WTC11 (cell line): Measurements from ENCODE around the gene VASN. TPM values are rescaled to one million over a fixed set of nuclear protein-coding genes. Genes with fewer than 3 reads are reported as not detected.

Source experiments
- ATAC-seq: fragments of 200-7000 bp; cut with Tn5 transposase; 2 replicates; pipeline ENCODE4 v1.10.0; 2021; ENCODE audit warnings: mild to moderate bottlenecking, moderate library complexity
- CTCF ChIA-PET: fragments of 300-600 bp; sonication (Branson Sonifier 250); formaldehyde crosslinking; loops from one replicate; lab custom pipeline; 2021; ENCODE audit warnings: antibody characterized with exemption; lab: Charles Lee
- POLR2A ChIA-PET: fragments of 350-600 bp; sonication (Branson Sonifier 250); formaldehyde crosslinking; loops from one replicate; lab custom pipeline; 2021; ENCODE audit warnings: antibody characterized with exemption; lab: Charles Lee
- DNase-seq: peaks from one replicate; pipeline ENCODE4 v3.0.0; 2021; ENCODE audit warnings: low spot score
- H3K27ac Mint-ChIP-seq: 2 replicates; pipeline ENCODE4 v1.8.0; 2021; ENCODE audit warnings: mixed read lengths
- H3K27me3 Mint-ChIP-seq: 2 replicates; pipeline ENCODE4 v1.8.0; 2021; ENCODE audit warnings: low read depth, mild to moderate bottlenecking, moderate library complexity, mixed read lengths
- H3K36me3 Mint-ChIP-seq: 2 replicates; pipeline ENCODE4 v1.8.0; 2021; ENCODE audit warnings: mixed read lengths
- H3K4me1 Mint-ChIP-seq: 2 replicates; pipeline ENCODE4 v1.8.0; 2022; ENCODE audit warnings: mixed read lengths
- H3K4me3 Mint-ChIP-seq: 2 replicates; pipeline ENCODE4 v1.8.0; 2021; ENCODE audit warnings: mild to moderate bottlenecking, moderate library complexity, mixed read lengths
- H3K9me3 Mint-ChIP-seq: 2 replicates; pipeline ENCODE4 v1.8.0; 2021; ENCODE audit warnings: mixed read lengths
- CBFB ChIP-seq: sonication (generic); formaldehyde crosslinking; IDR thresholded peaks from 2 replicates; pipeline ENCODE4 v1.8.1; 2022; ENCODE audit warnings: mild to moderate bottlenecking, low read depth, missing genetic modification reagents
- ELF4 ChIP-seq: sonication (generic); formaldehyde crosslinking; IDR thresholded peaks from 2 replicates; pipeline ENCODE4 v1.8.1; 2022; ENCODE audit warnings: low read depth, mild to moderate bottlenecking, moderate library complexity, missing genetic modification reagents
- EMX1 ChIP-seq: fragments of 250-450 bp; sonication (Bioruptor Pico); IDR thresholded peaks from 2 replicates; pipeline ENCODE4 v1.8.0; 2021; ENCODE audit warnings: mild to moderate bottlenecking
- ETV6 ChIP-seq: sonication (generic); formaldehyde crosslinking; IDR thresholded peaks from 2 replicates; pipeline ENCODE4 v1.8.1; 2022; ENCODE audit warnings: mild to moderate bottlenecking, missing genetic modification reagents
- KAT7 ChIP-seq: sonication (generic); formaldehyde crosslinking; IDR thresholded peaks from 2 replicates; pipeline ENCODE4 v1.8.1; 2023; ENCODE audit warnings: missing genetic modification reagents, mild to moderate bottlenecking, borderline replicate concordance
- NR1H2 ChIP-seq: sonication (generic); formaldehyde crosslinking; IDR thresholded peaks from 2 replicates; pipeline ENCODE4 v1.9.0; 2021; ENCODE audit warnings: mild to moderate bottlenecking, moderate library complexity, missing genetic modification reagents
- NR3C1 ChIP-seq: sonication (generic); formaldehyde crosslinking; conservative IDR thresholded peaks from 2 replicates; pipeline ENCODE4 v1.8.1; 2023; ENCODE audit warnings: low read depth, mild to moderate bottlenecking, missing genetic modification reagents
- TEAD1 ChIP-seq: sonication (generic); formaldehyde crosslinking; IDR thresholded peaks from 2 replicates; pipeline ENCODE4 v1.8.0; 2022; ENCODE audit warnings: mild to moderate bottlenecking, missing genetic modification reagents
- ZNF317 ChIP-seq: sonication (generic); formaldehyde crosslinking; IDR thresholded peaks from 2 replicates; pipeline ENCODE4 v1.8.1; 2023; ENCODE audit warnings: low read depth, mild to moderate bottlenecking, moderate library complexity, missing genetic modification reagents, borderline replicate concordance
- ZNF416 ChIP-seq: fragments of 250-450 bp; sonication (Bioruptor Pico); IDR thresholded peaks from 2 replicates; pipeline ENCODE4 v1.9.0; 2021; ENCODE audit warnings: mild to moderate bottlenecking, inconsistent platforms
- total RNA-seq: library from RNA; stranded (reverse); gene quantifications from 3 replicates; pipeline ENCODE4 v1.2.3, GENCODE V29; 2021
- TF ChIP-seq, protein P1 (sequence below): fragments of 250-450 bp; sonication (Bioruptor Pico); IDR thresholded peaks from 2 replicates; pipeline ENCODE4 v1.8.0; 2021; ENCODE audit warnings: mild to moderate bottlenecking
- TF ChIP-seq, protein P2 (sequence below): sonication (generic); formaldehyde crosslinking; IDR thresholded peaks from 2 replicates; pipeline ENCODE4 v1.8.1; 2023; ENCODE audit warnings: mild to moderate bottlenecking, missing genetic modification reagents, borderline replicate concordance
- TF ChIP-seq, protein P3 (sequence below): sonication (generic); formaldehyde crosslinking; IDR thresholded peaks from 2 replicates; pipeline ENCODE4 v1.8.0; 2022; ENCODE audit warnings: mild to moderate bottlenecking, missing genetic modification reagents
- TF ChIP-seq, protein P4 (sequence below): fragments of 250-450 bp; sonication (Bioruptor Pico); conservative IDR thresholded peaks from 2 replicates; pipeline ENCODE4 v1.9.0; 2021; ENCODE audit warnings: mild to moderate bottlenecking
- TF ChIP-seq, protein P5 (sequence below): fragments of 200-600 bp; IDR thresholded peaks from 2 replicates; pipeline ENCODE4 v1.8.0; 2022; ENCODE audit warnings: antibody characterized with exemption
- TF ChIP-seq, protein P6 (sequence below): sonication (generic); formaldehyde crosslinking; IDR thresholded peaks from 2 replicates; pipeline ENCODE4 v1.8.1; 2022; ENCODE audit warnings: mild to moderate bottlenecking, missing genetic modification reagents, moderate library complexity, borderline replicate concordance

VASN gene
- total RNA-seq, 1 experiment from 2014 or later: 8.0 TPM

DNA sequence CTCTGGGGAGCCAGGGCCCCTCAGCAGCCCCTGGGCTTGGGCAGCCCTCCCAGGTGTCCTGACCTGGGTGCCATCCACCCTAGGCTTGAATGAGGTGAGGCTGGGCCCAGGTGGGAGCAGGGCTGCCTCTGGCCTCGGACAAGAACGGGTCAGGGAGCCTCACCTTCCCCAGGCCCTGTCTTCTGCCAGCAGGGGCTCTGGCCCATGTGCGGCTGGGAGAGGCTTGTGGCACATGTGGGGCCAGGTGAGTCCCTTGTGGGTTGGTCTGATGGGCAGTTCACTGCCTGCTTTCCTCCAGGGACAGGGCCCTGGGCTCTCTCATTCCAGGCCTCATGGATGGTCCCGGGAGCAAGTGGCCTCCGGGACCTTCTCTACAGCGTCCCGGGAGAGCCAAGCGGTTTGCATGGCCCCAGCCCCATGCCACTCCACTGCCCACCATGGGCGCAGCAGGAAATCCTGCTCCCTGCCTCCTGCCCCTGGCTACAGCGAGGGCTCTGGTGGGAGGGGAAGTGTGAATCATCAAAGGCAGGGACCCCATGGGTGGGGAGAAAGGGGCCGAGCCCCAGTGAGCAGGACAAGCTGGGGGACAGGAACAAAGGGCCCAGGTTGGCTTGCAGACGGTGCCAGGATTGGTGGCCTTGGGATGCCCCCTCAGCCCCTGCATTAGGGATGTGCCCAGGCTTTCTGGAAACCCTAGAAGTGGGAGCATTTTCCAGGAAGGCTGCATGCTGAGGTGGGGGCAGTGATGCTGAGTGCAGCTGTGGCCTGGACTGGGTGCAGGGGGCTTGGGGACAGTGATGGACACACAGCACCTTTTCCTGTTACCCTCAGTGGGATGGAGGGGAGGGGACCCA lies 12.2 kb downstream of the VASN start (continued):
- TF ChIP-seq NR1H2: no peak
- TF ChIP-seq, protein P1, sequence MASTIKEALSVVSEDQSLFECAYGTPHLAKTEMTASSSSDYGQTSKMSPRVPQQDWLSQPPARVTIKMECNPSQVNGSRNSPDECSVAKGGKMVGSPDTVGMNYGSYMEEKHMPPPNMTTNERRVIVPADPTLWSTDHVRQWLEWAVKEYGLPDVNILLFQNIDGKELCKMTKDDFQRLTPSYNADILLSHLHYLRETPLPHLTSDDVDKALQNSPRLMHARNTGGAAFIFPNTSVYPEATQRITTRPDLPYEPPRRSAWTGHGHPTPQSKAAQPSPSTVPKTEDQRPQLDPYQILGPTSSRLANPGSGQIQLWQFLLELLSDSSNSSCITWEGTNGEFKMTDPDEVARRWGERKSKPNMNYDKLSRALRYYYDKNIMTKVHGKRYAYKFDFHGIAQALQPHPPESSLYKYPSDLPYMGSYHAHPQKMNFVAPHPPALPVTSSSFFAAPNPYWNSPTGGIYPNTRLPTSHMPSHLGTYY: no peak
- TF ChIP-seq, all 79 proteins: peak for 0

DNA sequence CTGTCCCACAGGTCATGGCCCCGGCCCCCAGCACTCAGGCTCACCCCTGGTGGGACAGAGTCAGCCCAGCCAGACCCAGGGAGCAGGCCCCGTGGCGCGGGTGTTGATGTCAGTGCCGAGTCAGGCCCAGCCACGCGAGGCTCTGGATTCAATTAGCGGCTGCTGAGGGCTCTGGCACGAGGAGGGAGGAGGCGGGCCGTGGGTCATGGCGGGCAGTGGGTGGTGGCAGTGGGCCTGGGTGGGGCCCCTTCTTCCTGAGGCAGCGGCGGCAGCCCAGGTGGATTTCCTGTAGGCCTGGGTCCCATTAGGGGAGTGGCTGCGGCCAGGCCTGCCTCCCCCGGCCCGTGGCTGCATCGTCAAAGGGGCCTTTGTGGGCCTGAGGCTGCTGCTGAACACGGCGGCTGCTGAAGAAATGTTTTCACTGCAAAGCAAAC lies 12.9 kb downstream of the VASN start:
- Mint-ChIP-seq H3K27ac (no peak overlapping the region), H3K4me1 (peaks cover 14% of the 10 kb centered on the region), H3K4me3 (no peak overlapping the region), H3K27me3 (no peaks in the 10 kb centered on the region)
- CTCF ChIA-PET: interaction anchor here (0.8 to 1.4 kb wide), 2 partner anchors 18 to 25 kb away, joined by 3 read pairs; no protein-coding TSS in a partner anchor
- TF ChIP-seq, protein P2, sequence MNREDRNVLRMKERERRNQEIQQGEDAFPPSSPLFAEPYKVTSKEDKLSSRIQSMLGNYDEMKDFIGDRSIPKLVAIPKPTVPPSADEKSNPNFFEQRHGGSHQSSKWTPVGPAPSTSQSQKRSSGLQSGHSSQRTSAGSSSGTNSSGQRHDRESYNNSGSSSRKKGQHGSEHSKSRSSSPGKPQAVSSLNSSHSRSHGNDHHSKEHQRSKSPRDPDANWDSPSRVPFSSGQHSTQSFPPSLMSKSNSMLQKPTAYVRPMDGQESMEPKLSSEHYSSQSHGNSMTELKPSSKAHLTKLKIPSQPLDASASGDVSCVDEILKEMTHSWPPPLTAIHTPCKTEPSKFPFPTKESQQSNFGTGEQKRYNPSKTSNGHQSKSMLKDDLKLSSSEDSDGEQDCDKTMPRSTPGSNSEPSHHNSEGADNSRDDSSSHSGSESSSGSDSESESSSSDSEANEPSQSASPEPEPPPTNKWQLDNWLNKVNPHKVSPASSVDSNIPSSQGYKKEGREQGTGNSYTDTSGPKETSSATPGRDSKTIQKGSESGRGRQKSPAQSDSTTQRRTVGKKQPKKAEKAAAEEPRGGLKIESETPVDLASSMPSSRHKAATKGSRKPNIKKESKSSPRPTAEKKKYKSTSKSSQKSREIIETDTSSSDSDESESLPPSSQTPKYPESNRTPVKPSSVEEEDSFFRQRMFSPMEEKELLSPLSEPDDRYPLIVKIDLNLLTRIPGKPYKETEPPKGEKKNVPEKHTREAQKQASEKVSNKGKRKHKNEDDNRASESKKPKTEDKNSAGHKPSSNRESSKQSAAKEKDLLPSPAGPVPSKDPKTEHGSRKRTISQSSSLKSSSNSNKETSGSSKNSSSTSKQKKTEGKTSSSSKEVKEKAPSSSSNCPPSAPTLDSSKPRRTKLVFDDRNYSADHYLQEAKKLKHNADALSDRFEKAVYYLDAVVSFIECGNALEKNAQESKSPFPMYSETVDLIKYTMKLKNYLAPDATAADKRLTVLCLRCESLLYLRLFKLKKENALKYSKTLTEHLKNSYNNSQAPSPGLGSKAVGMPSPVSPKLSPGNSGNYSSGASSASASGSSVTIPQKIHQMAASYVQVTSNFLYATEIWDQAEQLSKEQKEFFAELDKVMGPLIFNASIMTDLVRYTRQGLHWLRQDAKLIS (CRISPR knock-in tag): no peak
- TF ChIP-seq CBFB (no peak), ELF4 (CRISPR knock-in tag) (no peak), NR3C1 (no peak), ZNF416 (CRISPR knock-in tag) (no peak), EMX1 (CRISPR knock-in tag) (no peak), ZNF317 (CRISPR knock-in tag) (no peak), KAT7 (CRISPR knock-in tag) (no peak), ETV6 (CRISPR knock-in tag) (no peak), TEAD1 (CRISPR knock-in tag) (no peak)
- TF ChIP-seq, protein P3, sequence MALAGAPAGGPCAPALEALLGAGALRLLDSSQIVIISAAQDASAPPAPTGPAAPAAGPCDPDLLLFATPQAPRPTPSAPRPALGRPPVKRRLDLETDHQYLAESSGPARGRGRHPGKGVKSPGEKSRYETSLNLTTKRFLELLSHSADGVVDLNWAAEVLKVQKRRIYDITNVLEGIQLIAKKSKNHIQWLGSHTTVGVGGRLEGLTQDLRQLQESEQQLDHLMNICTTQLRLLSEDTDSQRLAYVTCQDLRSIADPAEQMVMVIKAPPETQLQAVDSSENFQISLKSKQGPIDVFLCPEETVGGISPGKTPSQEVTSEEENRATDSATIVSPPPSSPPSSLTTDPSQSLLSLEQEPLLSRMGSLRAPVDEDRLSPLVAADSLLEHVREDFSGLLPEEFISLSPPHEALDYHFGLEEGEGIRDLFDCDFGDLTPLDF: no peak
- TF ChIP-seq, protein P4, sequence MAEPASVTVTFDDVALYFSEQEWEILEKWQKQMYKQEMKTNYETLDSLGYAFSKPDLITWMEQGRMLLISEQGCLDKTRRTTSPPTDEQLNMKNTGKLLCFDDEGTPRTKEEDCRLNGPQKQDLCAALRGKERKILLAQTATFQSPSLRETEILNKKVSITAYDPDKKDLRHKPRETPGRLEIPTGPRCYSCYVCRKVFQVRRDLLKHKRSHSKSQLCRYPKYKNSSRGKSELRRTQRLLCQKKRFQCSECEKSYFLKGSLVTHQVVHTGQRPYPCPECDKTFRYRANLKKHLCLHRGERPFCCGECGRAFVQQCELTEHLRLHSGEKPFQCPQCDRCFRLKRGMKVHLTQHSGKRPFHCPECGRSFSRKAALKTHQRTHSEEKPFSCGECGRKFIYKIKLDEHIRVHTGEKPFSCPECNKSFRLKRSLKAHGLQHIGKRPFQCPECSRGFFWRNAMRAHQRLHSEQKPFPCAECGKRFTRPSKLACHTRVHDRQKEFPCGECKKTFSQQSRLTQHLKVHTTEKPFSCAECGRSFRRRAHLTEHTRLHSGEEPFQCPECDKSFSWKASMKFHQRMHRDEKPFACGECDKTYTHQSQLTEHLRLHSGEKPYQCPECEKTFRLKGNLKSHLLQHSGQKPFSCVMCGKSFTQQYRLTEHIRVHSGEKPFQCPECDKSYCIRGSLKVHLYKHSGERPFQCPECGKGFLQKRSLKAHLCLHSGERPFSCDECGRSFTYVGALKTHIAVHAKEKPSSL (CRISPR knock-in tag): no peak
- TF ChIP-seq, protein P5, sequence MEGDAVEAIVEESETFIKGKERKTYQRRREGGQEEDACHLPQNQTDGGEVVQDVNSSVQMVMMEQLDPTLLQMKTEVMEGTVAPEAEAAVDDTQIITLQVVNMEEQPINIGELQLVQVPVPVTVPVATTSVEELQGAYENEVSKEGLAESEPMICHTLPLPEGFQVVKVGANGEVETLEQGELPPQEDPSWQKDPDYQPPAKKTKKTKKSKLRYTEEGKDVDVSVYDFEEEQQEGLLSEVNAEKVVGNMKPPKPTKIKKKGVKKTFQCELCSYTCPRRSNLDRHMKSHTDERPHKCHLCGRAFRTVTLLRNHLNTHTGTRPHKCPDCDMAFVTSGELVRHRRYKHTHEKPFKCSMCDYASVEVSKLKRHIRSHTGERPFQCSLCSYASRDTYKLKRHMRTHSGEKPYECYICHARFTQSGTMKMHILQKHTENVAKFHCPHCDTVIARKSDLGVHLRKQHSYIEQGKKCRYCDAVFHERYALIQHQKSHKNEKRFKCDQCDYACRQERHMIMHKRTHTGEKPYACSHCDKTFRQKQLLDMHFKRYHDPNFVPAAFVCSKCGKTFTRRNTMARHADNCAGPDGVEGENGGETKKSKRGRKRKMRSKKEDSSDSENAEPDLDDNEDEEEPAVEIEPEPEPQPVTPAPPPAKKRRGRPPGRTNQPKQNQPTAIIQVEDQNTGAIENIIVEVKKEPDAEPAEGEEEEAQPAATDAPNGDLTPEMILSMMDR: no peak
- TF ChIP-seq, protein P6, sequence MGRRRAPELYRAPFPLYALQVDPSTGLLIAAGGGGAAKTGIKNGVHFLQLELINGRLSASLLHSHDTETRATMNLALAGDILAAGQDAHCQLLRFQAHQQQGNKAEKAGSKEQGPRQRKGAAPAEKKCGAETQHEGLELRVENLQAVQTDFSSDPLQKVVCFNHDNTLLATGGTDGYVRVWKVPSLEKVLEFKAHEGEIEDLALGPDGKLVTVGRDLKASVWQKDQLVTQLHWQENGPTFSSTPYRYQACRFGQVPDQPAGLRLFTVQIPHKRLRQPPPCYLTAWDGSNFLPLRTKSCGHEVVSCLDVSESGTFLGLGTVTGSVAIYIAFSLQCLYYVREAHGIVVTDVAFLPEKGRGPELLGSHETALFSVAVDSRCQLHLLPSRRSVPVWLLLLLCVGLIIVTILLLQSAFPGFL (CRISPR knock-in tag): no peak
- TF ChIP-seq, all 79 proteins: peak for 0
- Mint-ChIP-seq H3K9me3 (no peaks in the 10 kb centered on the region), H3K36me3 (no peaks in the 10 kb centered on the region)
- DNase-seq (no peak), ATAC-seq (no peak)
- POLR2A ChIA-PET: no interaction called here
